ENCODE results near the gene OSBPL6. TPM values are rescaled to one million over a fixed set of nuclear protein-coding genes. Genes with fewer than 3 reads are reported as not detected.

OSBPL6 gene
- total and polyA plus RNA-seq, 2 experiments from 2014 or later: 0.60 to 1.8 TPM

DNA sequence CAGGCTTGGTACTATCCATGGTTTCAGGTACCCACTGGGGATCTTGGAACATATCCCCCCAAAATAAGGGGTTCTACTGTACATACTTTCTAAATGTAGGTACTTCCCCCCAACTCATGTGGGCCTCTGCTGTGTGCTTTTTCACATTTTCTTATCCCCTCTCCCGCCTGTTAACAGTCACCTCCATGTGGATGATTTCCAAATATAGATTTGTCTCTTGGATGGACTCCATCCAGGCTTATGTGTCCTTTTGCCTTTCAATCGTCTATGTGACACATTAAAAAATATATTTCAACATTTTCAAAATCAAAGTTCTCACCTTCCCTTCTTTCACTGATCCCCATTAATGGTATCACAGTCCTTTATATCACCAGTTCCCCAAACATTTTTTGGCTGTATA lies 44.4 kb downstream of the OSBPL6 start:
- Histone ChIP-seq H3K27ac (no peak overlapping the region), H3K9me3 (ENCODE audit: low read depth) (no peaks in the 10 kb centered on the region), H3K4me3 (no peak overlapping the region), H3K4me1 (ENCODE audit: low read depth) (no peaks in the 10 kb centered on the region), H3K27me3 (no peaks in the 10 kb centered on the region), H3K36me3 (no peaks in the 10 kb centered on the region)
- TF ChIP-seq, protein P1, sequence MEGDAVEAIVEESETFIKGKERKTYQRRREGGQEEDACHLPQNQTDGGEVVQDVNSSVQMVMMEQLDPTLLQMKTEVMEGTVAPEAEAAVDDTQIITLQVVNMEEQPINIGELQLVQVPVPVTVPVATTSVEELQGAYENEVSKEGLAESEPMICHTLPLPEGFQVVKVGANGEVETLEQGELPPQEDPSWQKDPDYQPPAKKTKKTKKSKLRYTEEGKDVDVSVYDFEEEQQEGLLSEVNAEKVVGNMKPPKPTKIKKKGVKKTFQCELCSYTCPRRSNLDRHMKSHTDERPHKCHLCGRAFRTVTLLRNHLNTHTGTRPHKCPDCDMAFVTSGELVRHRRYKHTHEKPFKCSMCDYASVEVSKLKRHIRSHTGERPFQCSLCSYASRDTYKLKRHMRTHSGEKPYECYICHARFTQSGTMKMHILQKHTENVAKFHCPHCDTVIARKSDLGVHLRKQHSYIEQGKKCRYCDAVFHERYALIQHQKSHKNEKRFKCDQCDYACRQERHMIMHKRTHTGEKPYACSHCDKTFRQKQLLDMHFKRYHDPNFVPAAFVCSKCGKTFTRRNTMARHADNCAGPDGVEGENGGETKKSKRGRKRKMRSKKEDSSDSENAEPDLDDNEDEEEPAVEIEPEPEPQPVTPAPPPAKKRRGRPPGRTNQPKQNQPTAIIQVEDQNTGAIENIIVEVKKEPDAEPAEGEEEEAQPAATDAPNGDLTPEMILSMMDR (IDR thresholded peaks at IDR 0.05; ENCODE audit: low read depth, low read length): no peak
- no peak for DNase-seq (ENCODE audit: low read depth in 1 of 2, low spot score in 1 of 2)

DNA sequence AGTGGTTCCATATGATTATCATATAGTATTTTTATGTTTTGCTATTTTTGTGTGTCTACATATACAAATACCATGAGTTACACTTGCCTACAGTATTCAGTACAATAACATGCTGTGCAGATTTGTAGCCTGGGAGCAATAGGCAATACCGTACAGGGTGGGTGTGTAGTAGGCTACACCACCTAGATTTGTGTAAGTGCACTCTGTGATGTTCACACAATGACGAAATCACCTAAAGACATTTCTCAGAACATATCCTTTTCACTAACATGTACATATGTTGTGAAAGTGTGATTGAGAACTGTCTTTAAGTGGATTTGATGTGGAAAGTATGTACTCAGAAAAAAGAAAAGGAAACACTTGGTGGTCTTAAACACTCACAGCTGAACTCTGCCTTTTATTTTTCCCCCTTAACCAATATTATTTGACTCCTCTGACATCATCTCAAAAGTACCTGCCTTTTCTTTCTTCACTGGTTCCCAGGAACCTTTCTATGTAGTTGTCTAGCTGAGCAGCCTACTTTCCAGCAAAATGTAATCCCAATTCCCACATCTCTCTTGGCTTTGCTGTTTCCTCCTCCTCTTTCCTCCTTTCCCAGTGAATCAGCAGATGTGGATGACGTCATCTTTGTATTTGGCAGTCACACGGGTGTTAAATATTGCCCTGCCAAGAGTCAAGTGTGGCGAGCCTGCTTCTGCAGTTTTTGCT lies 47.7 kb downstream of the OSBPL6 start:
- peak in 1 of 2 donors; percentile 96 for DNase-seq (ENCODE audit: low read depth in 1 of 2, low spot score in 1 of 2)
- Histone ChIP-seq H3K9me3 (ENCODE audit: low read depth) (no peaks in the 10 kb centered on the region), H3K4me3 (no peak overlapping the region), H3K36me3 (no peaks in the 10 kb centered on the region), H3K4me1 (ENCODE audit: low read depth) (no peaks in the 10 kb centered on the region), H3K27me3 (no peaks in the 10 kb centered on the region), H3K27ac (no peak overlapping the region)
- TF ChIP-seq, protein P1 (IDR thresholded peaks at IDR 0.05; ENCODE audit: low read depth, low read length): no peak

DNA sequence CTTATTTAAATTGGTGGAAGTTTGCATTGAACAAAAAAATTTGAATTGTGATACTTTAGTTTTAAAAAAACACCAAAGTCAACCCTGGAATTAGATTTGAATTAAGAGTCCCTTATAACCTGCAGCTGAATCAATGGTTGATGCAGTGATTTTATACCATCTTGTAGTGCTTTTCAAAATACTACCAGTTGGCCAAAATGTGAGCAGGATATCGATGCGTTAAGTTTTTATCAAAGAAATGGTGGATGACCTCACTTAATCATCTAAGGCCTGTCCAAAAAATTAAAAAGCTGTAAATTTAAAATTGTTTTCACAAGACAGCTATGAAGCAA lies 48.2 kb downstream of the OSBPL6 start:
- no peaks in the 10 kb centered on the region for H3K4me1 ChIP-seq (ENCODE audit: low read depth)
- no peaks in the 10 kb centered on the region for H3K36me3 ChIP-seq
- no peaks in the 10 kb centered on the region for H3K9me3 ChIP-seq (ENCODE audit: low read depth)
- H3K27me3 ChIP-seq: no peaks in the 10 kb centered on the region
- H3K4me3 ChIP-seq: no peak overlapping the region
- H3K27ac ChIP-seq: no peak overlapping the region
- TF ChIP-seq, protein P1 (IDR thresholded peaks at IDR 0.05; ENCODE audit: low read depth, low read length): no peak
- no peak for DNase-seq (ENCODE audit: low read depth in 1 of 2, low spot score in 1 of 2)

DNA sequence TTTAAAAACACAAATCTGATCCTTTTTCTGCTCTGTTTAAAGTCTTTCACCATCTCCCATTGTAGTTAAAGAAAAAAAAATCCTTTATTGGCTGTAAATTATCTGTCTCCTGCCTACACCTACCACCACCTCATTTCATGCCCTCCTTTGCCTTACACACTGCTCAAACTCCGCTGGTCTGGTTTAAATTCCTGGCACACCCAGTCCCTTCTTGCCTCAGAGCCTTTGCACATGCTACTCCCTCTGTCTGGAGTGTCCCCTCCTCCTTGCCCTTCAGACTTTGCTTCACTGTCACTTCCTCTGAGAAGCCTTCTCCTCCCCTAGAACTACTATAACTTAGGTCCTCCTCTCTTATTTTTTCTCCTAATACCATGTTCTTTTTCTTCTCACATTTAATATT lies 49.6 kb downstream of the OSBPL6 start:
- no peaks in the 10 kb centered on the region for H3K27me3 ChIP-seq
- H3K4me1 ChIP-seq (ENCODE audit: low read depth): no peaks in the 10 kb centered on the region
- TF ChIP-seq, protein P1 (IDR thresholded peaks at IDR 0.05; ENCODE audit: low read depth, low read length): no peak
- no peak for DNase-seq (ENCODE audit: low read depth in 1 of 2, low spot score in 1 of 2)
- H3K4me3 ChIP-seq: no peak overlapping the region
- no peaks in the 10 kb centered on the region for H3K9me3 ChIP-seq (ENCODE audit: low read depth)
- no peaks in the 10 kb centered on the region for H3K36me3 ChIP-seq
- H3K27ac ChIP-seq: no peak overlapping the region

DNA sequence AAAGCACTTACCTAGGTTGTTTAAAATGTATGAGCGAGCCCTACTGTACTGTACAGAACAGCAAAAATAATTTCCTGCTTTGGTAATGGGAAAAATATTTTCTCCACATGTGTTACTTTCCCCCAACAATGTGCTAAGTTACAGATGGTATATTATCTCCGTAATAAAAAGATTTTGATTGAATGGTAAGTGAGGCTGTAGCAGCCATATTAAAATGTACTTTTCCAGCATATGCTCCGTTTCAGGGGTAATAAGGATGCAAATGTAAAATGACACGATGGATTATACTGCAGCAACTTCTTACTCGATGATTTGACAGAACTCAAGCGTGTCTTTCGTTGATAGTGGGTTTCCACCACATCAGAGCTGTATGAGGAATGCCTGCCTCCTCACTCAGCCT lies 50.5 kb downstream of the OSBPL6 start:
- H3K4me3 ChIP-seq: no peak overlapping the region
- no peaks in the 10 kb centered on the region for H3K4me1 ChIP-seq (ENCODE audit: low read depth)
- H3K9me3 ChIP-seq (ENCODE audit: low read depth): no peaks in the 10 kb centered on the region
- no peaks in the 10 kb centered on the region for H3K27me3 ChIP-seq
- DNase-seq (ENCODE audit: low read depth in 1 of 2, low spot score in 1 of 2): no peak
- no peak overlapping the region for H3K27ac ChIP-seq
- TF ChIP-seq, protein P1 (IDR thresholded peaks at IDR 0.05; ENCODE audit: low read depth, low read length): no peak
- no peaks in the 10 kb centered on the region for H3K36me3 ChIP-seq

Measured in cardiac muscle cell (in vitro differentiated cells and primary cell).